Transverse colon (tissue), 4 donors: ENCODE results near the gene ZBP1. TPM values are rescaled to one million over a fixed set of nuclear protein-coding genes. Genes with fewer than 3 reads are reported as not detected.

ENCODE experiments used
- DNase-seq: peaks from one replicate; pipeline ENCODE4 v3.0.0-alpha.2; 2019
- H3K27ac ChIP-seq, 4 donors: fragments of 200-600 bp; sonication (generic); 2 replicates each; pipeline ENCODE4 v1.5.1; 2016 to 2018; ENCODE audit warnings: inconsistent platforms in 4 of 4
- H3K27me3 ChIP-seq: fragments of 200-600 bp; sonication (generic); 2 replicates; pipeline ENCODE4 v1.5.1; 2017; ENCODE audit warnings: inconsistent platforms
- H3K36me3 ChIP-seq, 4 donors: fragments of 200-600 bp; sonication (generic); 2 replicates each; pipeline ENCODE4 v1.5.1; 2017 to 2019; ENCODE audit warnings: inconsistent platforms in 4 of 4
- H3K4me1 ChIP-seq, 4 donors: fragments of 200-600 bp; sonication (generic); 2 replicates each; pipeline ENCODE4 v1.5.1; 2017 to 2020; ENCODE audit warnings: inconsistent platforms in 4 of 4
- H3K4me3 ChIP-seq, 4 donors: fragments of 200-600 bp; sonication (generic); 1 replicate in 1 of 4; 2 replicates in 3 of 4; pipeline versions ENCODE4 v1.5.1 to v1.6.1; 2017 to 2019; ENCODE audit warnings: inconsistent platforms in 4 of 4
- H3K9me3 ChIP-seq, 2 donors: fragments of 200-600 bp; sonication (generic); 2 replicates each; pipeline ENCODE4 v1.5.1; 2017 to 2019; ENCODE audit warnings: inconsistent platforms in 2 of 2
- CTCF ChIP-seq, 5 experiments: fragments of 200-600 bp in 3 of 5; fragments of 450-650 bp in 2 of 5; sonication (generic) in 3 of 5; IDR thresholded peaks; 1 replicate in 2 of 5; 2 replicates in 3 of 5; pipeline ENCODE4 v1.5.1; 2016 to 2017; ENCODE audit warnings: antibody characterized with exemption in 5 of 5, inconsistent platforms in 3 of 5, mild to moderate bottlenecking in 2 of 5, moderate library complexity in 1 of 5
- EP300 ChIP-seq: sonication (generic); formaldehyde crosslinking; IDR thresholded peaks from one replicate; pipeline ENCODE4 v1.6.1; 2017; ENCODE audit warnings: antibody characterized with exemption, low read depth
- POLR2A ChIP-seq: fragments of 450-650 bp; IDR thresholded peaks from one replicate; pipeline ENCODE4 v1.6.1; 2016; ENCODE audit warnings: antibody characterized with exemption, mild to moderate bottlenecking, moderate library complexity
- POLR2AphosphoS5 ChIP-seq, 3 donors: sonication (generic); formaldehyde crosslinking; IDR thresholded peaks; one replicate each; pipeline ENCODE4 v1.6.1; 2016; ENCODE audit warnings: antibody characterized with exemption in 3 of 3
- WGBS, 2 donors: methylation state at CpG; one replicate each; pipeline ENCODE4 v1.1.5; 2018; ENCODE audit warnings: low coverage in 1 of 2; 5-methylcytosine and 5-hydroxymethylcytosine counted together
- in situ Hi-C, 4 donors: fragments of 200-750 bp; cut with MboI; loops; one replicate each; pipeline versions ENCODE4 v1.15.0 to v1.15.1; 2017; ENCODE audit warnings: low sequenced_read_pairs in 3 of 4, low pct_ligation_motif_present in 1 of 4, low pct_unique_long_range_greater_than_20kb in 1 of 4
- intact Hi-C: fragments of 100-400 bp; cut with DNase I; formaldehyde crosslinking; loops from one replicate; pipeline ENCODE4 v1.15.1; 2023; ENCODE audit warnings: low total_unique reads
- total RNA-seq, 4 donors: library from RNA; depleted of rRNA; stranded (reverse); fragments of >200 nt; gene quantifications; one replicate each; pipeline ENCODE4 v1.1.0, GENCODE V29; 2016

The ZBP1 gene
- total RNA-seq, 4 donors from 2014 or later: 1.6 to 4.4 TPM; not detected in 2

- Histone ChIP-seq H3K9me3 (no peaks in the 10 kb centered on the region), H3K4me1 (peaks cover 6 to 38% (median 31%) of the 10 kb centered on the region in 4 donors), H3K36me3 (no peaks in the 10 kb centered on the region), H3K27ac (no peak overlapping the region), H3K27me3 (no peaks in the 10 kb centered on the region), H3K4me3 (no peak overlapping the region)
- 82% methylated on average over 5 of the region's 5 CpGs; no CpG with 5 or more reads in 1 of the 2 donors for WGBS, 2 donors
- intact Hi-C loops (no loop called here), in situ Hi-C loops (loop anchor here in 1 of 4 donors (25.0 kb wide), 1 partner anchor 201 kb away; the partner anchor contains the start of gene RBM38)
- TF ChIP-seq POLR2A (no peak), POLR2AphosphoS5 (IDR thresholded peaks at IDR 0.05) (no peak), EP300 (no peak), CTCF (IDR thresholded peaks at IDR 0.05) (no peak)
- no peak for DNase-seq
Observed at GRCh38 chr20:57588596-57588995, 31.6 kb downstream of the ZBP1 start.

- TF ChIP-seq POLR2A (no peak), EP300 (no peak), POLR2AphosphoS5 (IDR thresholded peaks at IDR 0.05) (no peak), CTCF (IDR thresholded peaks at IDR 0.05) (no peak)
- in situ Hi-C loops (loop anchor here in 1 of 4 donors (25.0 kb wide), 1 partner anchor 201 kb away; the partner anchor contains the start of gene RBM38), intact Hi-C loops (no loop called here)
- Histone ChIP-seq H3K4me1 (peaks cover 10 to 32% (median 29%) of the 10 kb centered on the region in 4 donors), H3K27me3 (no peaks in the 10 kb centered on the region), H3K27ac (no peak overlapping the region), H3K9me3 (no peaks in the 10 kb centered on the region), H3K36me3 (no peaks in the 10 kb centered on the region), H3K4me3 (no peak overlapping the region)
- no peak for DNase-seq
- 89 to 93% methylated on average over 3 to 7 of the region's 7 CpGs for WGBS, 2 donors
Observed at GRCh38 chr20:57587989-57588377, 32.2 kb downstream of the ZBP1 start.

- Histone ChIP-seq H3K36me3 (no peaks in the 10 kb centered on the region), H3K4me3 (no peak overlapping the region), H3K4me1 (peaks cover 12 to 35% (median 29%) of the 10 kb centered on the region in 4 donors), H3K27ac (no peak overlapping the region), H3K27me3 (no peaks in the 10 kb centered on the region), H3K9me3 (no peaks in the 10 kb centered on the region)
- DNase-seq: no peak
- no peak for TF ChIP-seq CTCF (IDR thresholded peaks at IDR 0.05)
- no peak for TF ChIP-seq POLR2AphosphoS5 (IDR thresholded peaks at IDR 0.05)
- no peak for TF ChIP-seq EP300
- no peak for TF ChIP-seq POLR2A
- WGBS, 2 donors: 66% methylated on average over 4 of the region's 4 CpGs; no CpG with 5 or more reads in 1 of the 2 donors
- in situ Hi-C loops: loop anchor here in 1 of 4 donors (25.0 kb wide), 1 partner anchor 200 kb away; the partner anchor contains the start of gene RBM38
- intact Hi-C loops: no loop called here
Observed at GRCh38 chr20:57587278-57587988, 32.8 kb downstream of the ZBP1 start.

- 90 to 92% methylated on average over 3 to 10 of the region's 10 CpGs for WGBS, 2 donors
- Histone ChIP-seq H3K4me1 (peaks cover 12 to 39% (median 29%) of the 10 kb centered on the region in 4 donors), H3K27ac (no peak overlapping the region), H3K36me3 (no peaks in the 10 kb centered on the region), H3K27me3 (no peaks in the 10 kb centered on the region), H3K4me3 (no peak overlapping the region), H3K9me3 (no peaks in the 10 kb centered on the region)
- no peak for DNase-seq
- TF ChIP-seq CTCF (IDR thresholded peaks at IDR 0.05) (no peak), POLR2A (no peak), EP300 (no peak), POLR2AphosphoS5 (IDR thresholded peaks at IDR 0.05) (no peak)
- in situ Hi-C loops: loop anchor here in 1 of 4 donors (25.0 kb wide), 1 partner anchor 200 kb away; the partner anchor contains the start of gene RBM38
- intact Hi-C loops: no loop called here
Observed at GRCh38 chr20:57586943-57587277, 33.3 kb downstream of the ZBP1 start.
